B cell (primary cell): ENCODE results near the gene HTT. TPM values are rescaled to one million over a fixed set of nuclear protein-coding genes. Genes with fewer than 3 reads are reported as not detected.

Source experiments
- ATAC-seq: fragments of 200-7000 bp; cut with Tn5 transposase; one replicate; pipeline ENCODE4 v1.10.0; 2021; ENCODE audit warnings: low read depth, mild to moderate bottlenecking, moderate number of reproducible peaks, moderate library complexity
- CTCF ChIA-PET: fragments of 350-600 bp; sonication (Branson Sonifier 250); formaldehyde crosslinking; loops from one replicate; lab custom pipeline; 2021; ENCODE audit warnings: antibody characterized with exemption, inconsistent platforms; lab: Charles Lee
- POLR2A ChIA-PET: fragments of 350-600 bp; sonication (Branson Sonifier 250); formaldehyde crosslinking; loops from one replicate; lab custom pipeline; 2021; ENCODE audit warnings: antibody characterized with exemption; lab: Charles Lee
- DNase-seq: peaks from one replicate; pipeline ENCODE4 v3.0.0; 2013
- H2AFZ ChIP-seq: 2 replicates; pipeline ENCODE4 v1.6.1; 2012; ENCODE audit warnings: mild to moderate bottlenecking, low read depth, low read length; ENCODE audit not compliant: insufficient read depth, poor library complexity, severe bottlenecking
- H3K27ac ChIP-seq, 2 donors: 1 replicate in 1 of 2; 2 replicates in 1 of 2; pipeline ENCODE4 v1.5.1; 2012 to 2013; ENCODE audit warnings: low read length in 2 of 2, mild to moderate bottlenecking in 2 of 2, moderate library complexity in 1 of 2
- H3K27me3 ChIP-seq, 4 experiments: fragments of 200-600 bp in 1 of 4; sonication (generic) in 1 of 4; replicated peaks in 1 of 4; 1 replicate in 2 of 4; 2 replicates in 2 of 4; pipeline versions ENCODE4 v1.6.1 to v1.7.0; 2013 to 2016; ENCODE audit warnings: low read length in 3 of 4, mild to moderate bottlenecking in 2 of 4, mixed read lengths in 1 of 4, moderate library complexity in 1 of 4; ENCODE audit not compliant: insufficient read depth in 4 of 4, control insufficient read depth in 3 of 4; ENCODE audit errors: control extremely low read depth in 1 of 4
- H3K36me3 ChIP-seq, 2 experiments: replicated peaks in 1 of 2; 1 replicate in 1 of 2; 2 replicates in 1 of 2; pipeline versions ENCODE4 v1.6.1 to v1.7.1; 2013; ENCODE audit warnings: low read length in 1 of 2; ENCODE audit not compliant: insufficient read depth in 2 of 2, control insufficient read depth in 1 of 2; ENCODE audit errors: control extremely low read depth in 1 of 2, extremely low read depth in 1 of 2
- H3K4me1 ChIP-seq, 2 donors: fragments of 200-600 bp in 1 of 2; sonication (generic) in 1 of 2; 1 replicate in 1 of 2; 2 replicates in 1 of 2; pipeline versions ENCODE4 v1.5.1 to v1.6.1; 2013 to 2017; ENCODE audit warnings: low read length in 2 of 2; ENCODE audit not compliant: control insufficient read depth in 2 of 2, insufficient read depth in 2 of 2
- H3K4me2 ChIP-seq: replicated peaks from 2 replicates; pipeline ENCODE3; 2012; ENCODE audit warnings: mild to moderate bottlenecking, low read depth, low read length; ENCODE audit not compliant: poor library complexity, severe bottlenecking
- H3K4me3 ChIP-seq, 5 experiments: fragments of 200-600 bp in 1 of 5; sonication (generic) in 1 of 5; 1 replicate in 3 of 5; 2 replicates in 2 of 5; pipeline versions ENCODE4 v1.5.1 to v1.7.0; 2011 to 2016; ENCODE audit warnings: low read length in 4 of 5, mild to moderate bottlenecking in 4 of 5, low read depth in 2 of 5, control low read depth in 1 of 5, moderate library complexity in 1 of 5; ENCODE audit not compliant: insufficient read depth in 1 of 5; ENCODE audit errors: control extremely low read depth in 1 of 5, extremely low read depth in 1 of 5
- H3K79me2 ChIP-seq: fragments of 200-600 bp; sonication (generic); one replicate; pipeline ENCODE4 v1.6.0; 2016; ENCODE audit warnings: low read length; ENCODE audit not compliant: control insufficient read depth, insufficient read depth
- H3K9ac ChIP-seq: fragments of 200-600 bp; sonication (generic); 2 replicates; pipeline ENCODE4 v1.6.1; 2017; ENCODE audit warnings: mild to moderate bottlenecking, low read length, moderate library complexity
- H3K9me3 ChIP-seq, 3 donors: one replicate each; pipeline versions ENCODE4 v1.6.1 to v1.7.1; 2013; ENCODE audit warnings: low read length in 2 of 3; ENCODE audit not compliant: control insufficient read depth in 2 of 3, insufficient read depth in 1 of 3; ENCODE audit errors: control extremely low read depth in 1 of 3
- H4K20me1 ChIP-seq: 2 replicates; pipeline ENCODE4 v1.6.0; 2012; ENCODE audit warnings: mild to moderate bottlenecking, low read length; ENCODE audit not compliant: insufficient read depth, control insufficient read depth, poor library complexity, severe bottlenecking
- H3K27ac Mint-ChIP-seq: one replicate; pipeline ENCODE4 v1.8.0; 2021; ENCODE audit warnings: mixed read lengths
- H3K27me3 Mint-ChIP-seq: one replicate; pipeline ENCODE4 v1.8.0; 2021; ENCODE audit warnings: mixed read lengths
- H3K4me1 Mint-ChIP-seq: one replicate; pipeline ENCODE4 v1.8.0; 2021; ENCODE audit warnings: mixed read lengths
- H3K4me3 Mint-ChIP-seq: one replicate; pipeline ENCODE4 v1.8.0; 2021; ENCODE audit warnings: mixed read lengths
- H3K9me3 Mint-ChIP-seq: one replicate; pipeline ENCODE4 v1.8.0; 2022; ENCODE audit warnings: mixed read lengths; ENCODE audit not compliant: insufficient read depth
- EZH2 ChIP-seq: IDR thresholded peaks from 2 replicates; pipeline ENCODE4 v1.6.1; 2012; ENCODE audit warnings: borderline replicate concordance, low read depth, mild to moderate bottlenecking, moderate library complexity, low read length; ENCODE audit not compliant: insufficient read depth, poor library complexity, severe bottlenecking
- WGBS: methylation state at CpG from one replicate; pipeline ENCODE4 v1.1.5; 2013; ENCODE audit warnings: missing lambda C conversion rate; ENCODE audit not compliant: insufficient coverage; 5-methylcytosine and 5-hydroxymethylcytosine counted together
- intact Hi-C: fragments of 100-400 bp; cut with micrococcal nuclease; formaldehyde crosslinking; loops from one replicate; pipeline ENCODE4 v1.10.0; 2022
- polyA plus RNA-seq: library from polyadenylated mRNA; depleted of rRNA; stranded (reverse); fragments of >200 nt; gene quantifications from 2 replicates; pipeline ENCODE4 v1.2.3, GENCODE V29; 2012
- total RNA-seq, 2 donors: library from RNA; stranded (reverse); fragments of 120-200 nt in 1 of 2; gene quantifications; 1 replicate in 1 of 2; 2 replicates in 1 of 2; pipeline versions ENCODE4 v1.2.3 to v1.2.4, GENCODE V29; 2013 to 2022
- TF ChIP-seq, protein P1 (sequence below): fragments of 200-600 bp; IDR thresholded peaks from one replicate; pipeline ENCODE4 v1.8.0; 2022; ENCODE audit warnings: antibody characterized with exemption, mild to moderate bottlenecking

Gene HTT
- total and polyA plus RNA-seq, 2 donors (not counting 1 experiment from before 2014, with no cell fraction given): 52.8 to 195 TPM

- Mint-ChIP-seq H3K27me3 (no peaks in the 10 kb centered on the region), H3K4me1 (no peaks in the 10 kb centered on the region), H3K4me3 (no peak overlapping the region), H3K9me3 (no peaks in the 10 kb centered on the region), H3K27ac (no peak overlapping the region)
- H3K36me3 ChIP-seq: peaks cover 2 to 79% of the 10 kb centered on the region in 2 experiments
- intact Hi-C loops: no loop called here
- ATAC-seq (no peak), DNase-seq (no peak)
- H3K4me1 ChIP-seq: no peaks in the 10 kb centered on the region
- ChIA-PET CTCF (interaction anchor here (1.1 kb wide), 1 partner anchor 256 kb away, joined by 3 read pairs; no protein-coding TSS in a partner anchor), POLR2A (no interaction called here)
- 98% methylated on average over 9 of the region's 9 CpGs for WGBS
- H3K4me2 ChIP-seq: no peak overlapping the region
- no peaks in the 10 kb centered on the region for H3K9me3 ChIP-seq
- no peak for TF ChIP-seq EZH2
- TF ChIP-seq, protein P1, sequence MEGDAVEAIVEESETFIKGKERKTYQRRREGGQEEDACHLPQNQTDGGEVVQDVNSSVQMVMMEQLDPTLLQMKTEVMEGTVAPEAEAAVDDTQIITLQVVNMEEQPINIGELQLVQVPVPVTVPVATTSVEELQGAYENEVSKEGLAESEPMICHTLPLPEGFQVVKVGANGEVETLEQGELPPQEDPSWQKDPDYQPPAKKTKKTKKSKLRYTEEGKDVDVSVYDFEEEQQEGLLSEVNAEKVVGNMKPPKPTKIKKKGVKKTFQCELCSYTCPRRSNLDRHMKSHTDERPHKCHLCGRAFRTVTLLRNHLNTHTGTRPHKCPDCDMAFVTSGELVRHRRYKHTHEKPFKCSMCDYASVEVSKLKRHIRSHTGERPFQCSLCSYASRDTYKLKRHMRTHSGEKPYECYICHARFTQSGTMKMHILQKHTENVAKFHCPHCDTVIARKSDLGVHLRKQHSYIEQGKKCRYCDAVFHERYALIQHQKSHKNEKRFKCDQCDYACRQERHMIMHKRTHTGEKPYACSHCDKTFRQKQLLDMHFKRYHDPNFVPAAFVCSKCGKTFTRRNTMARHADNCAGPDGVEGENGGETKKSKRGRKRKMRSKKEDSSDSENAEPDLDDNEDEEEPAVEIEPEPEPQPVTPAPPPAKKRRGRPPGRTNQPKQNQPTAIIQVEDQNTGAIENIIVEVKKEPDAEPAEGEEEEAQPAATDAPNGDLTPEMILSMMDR: no peak
- H4K20me1 ChIP-seq: no peaks in the 10 kb centered on the region
- H2AFZ ChIP-seq: no peak overlapping the region
- no peaks in the 10 kb centered on the region for H3K79me2 ChIP-seq
- H3K27ac ChIP-seq: no peak overlapping the region
- H3K27me3 ChIP-seq: no peaks in the 10 kb centered on the region
- H3K9ac ChIP-seq: no peak overlapping the region
- H3K4me3 ChIP-seq: no peak overlapping the region
Measured at GRCh38 chr4:3229328-3229727, 154.8 kb downstream of the HTT start.

DNA sequence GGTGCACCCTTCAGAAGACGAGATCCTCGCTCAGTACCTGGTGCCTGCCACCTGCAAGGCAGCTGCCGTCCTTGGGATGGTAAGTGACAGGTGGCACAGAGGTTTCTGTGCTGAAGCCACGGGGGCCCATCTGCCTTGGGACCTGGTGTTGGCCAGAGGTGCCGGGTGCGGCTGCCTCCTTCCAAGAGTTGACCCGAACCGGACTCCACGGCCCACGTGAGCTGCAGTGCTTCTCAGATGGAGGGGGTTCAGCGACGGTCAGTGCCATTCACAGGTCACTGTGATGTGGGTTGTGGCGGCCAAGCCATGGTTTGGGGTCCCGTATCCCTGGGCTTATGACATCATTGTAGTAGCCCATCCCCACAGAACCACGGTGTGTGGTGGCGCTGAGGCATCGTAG lies 155.5 kb downstream of the HTT start:
- no peak overlapping the region for H3K4me2 ChIP-seq
- no peaks in the 10 kb centered on the region for H3K27me3 Mint-ChIP-seq
- no peaks in the 10 kb centered on the region for H3K27me3 ChIP-seq
- no peak overlapping the region for H3K27ac ChIP-seq
- H3K27ac Mint-ChIP-seq: no peak overlapping the region
- no peaks in the 10 kb centered on the region for H3K9me3 Mint-ChIP-seq
- DNase-seq: no peak
- H3K9ac ChIP-seq: no peak overlapping the region
- H3K79me2 ChIP-seq: no peaks in the 10 kb centered on the region
- no peaks in the 10 kb centered on the region for H3K4me1 ChIP-seq
- intact Hi-C loops: no loop called here
- TF ChIP-seq EZH2: no peak
- TF ChIP-seq, protein P1: no peak
- no peaks in the 10 kb centered on the region for H3K4me1 Mint-ChIP-seq
- no peak overlapping the region for H2AFZ ChIP-seq
- no peak overlapping the region for H3K4me3 ChIP-seq
- ATAC-seq: no peak
- H3K4me3 Mint-ChIP-seq: no peak overlapping the region
- CTCF ChIA-PET: no interaction called here
- peaks cover 2 to 76% of the 10 kb centered on the region in 2 experiments for H3K36me3 ChIP-seq
- H4K20me1 ChIP-seq: no peaks in the 10 kb centered on the region
- no peaks in the 10 kb centered on the region for H3K9me3 ChIP-seq
- 99% methylated on average over 17 of the region's 17 CpGs for WGBS
- POLR2A ChIA-PET: no interaction called here
